ENCODE measurements around the gene SIPA1L3.

The SIPA1L3 gene

DNA sequence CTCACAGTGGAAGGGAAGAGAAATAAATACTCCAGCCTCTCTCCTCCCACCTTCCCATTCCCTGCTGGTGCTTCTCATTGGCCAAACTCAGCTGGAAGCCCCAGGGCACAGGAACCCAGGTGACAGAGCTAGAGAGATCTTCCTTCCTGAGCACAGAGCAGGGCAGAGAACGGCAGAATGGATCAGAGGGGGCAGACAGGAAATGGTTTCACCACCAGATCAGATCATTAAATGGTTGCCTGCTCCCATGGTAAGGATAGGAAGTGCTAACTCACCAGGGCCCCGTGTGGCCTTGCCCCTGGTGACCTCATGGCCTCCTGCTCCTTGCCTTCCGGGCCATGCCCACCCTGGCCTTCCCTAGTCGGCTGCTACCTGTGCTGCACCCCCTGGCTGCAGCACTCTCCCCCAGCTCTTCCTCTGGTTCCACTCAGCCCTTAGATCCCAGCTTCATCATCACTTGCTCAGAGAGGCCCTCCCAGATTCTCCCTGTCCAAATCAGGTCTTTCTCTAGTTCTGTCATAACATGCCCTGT is 208.3 kb downstream of the SIPA1L3 start:
- no peak for DNase-seq

DNA sequence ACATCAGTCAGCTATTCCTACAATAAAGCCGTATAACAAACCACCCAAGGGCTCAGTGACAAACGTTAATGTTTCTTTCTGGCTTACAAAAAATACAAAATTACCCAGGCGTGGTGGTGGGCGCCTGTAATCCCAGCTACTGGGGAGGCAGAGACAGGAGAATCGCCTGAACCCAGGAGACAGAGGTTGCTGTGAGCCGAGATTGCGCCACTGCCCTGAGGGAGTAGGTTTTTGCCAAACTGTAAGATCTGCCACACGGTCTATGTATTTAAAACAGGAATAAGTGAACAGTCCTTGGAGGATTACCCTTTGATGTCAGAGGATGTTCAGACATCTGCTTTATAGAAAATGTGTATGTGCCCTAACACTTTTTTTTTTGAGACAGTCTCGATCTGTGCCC is 211.2 kb downstream of the SIPA1L3 start:
- DNase-seq, result no peak

DNA sequence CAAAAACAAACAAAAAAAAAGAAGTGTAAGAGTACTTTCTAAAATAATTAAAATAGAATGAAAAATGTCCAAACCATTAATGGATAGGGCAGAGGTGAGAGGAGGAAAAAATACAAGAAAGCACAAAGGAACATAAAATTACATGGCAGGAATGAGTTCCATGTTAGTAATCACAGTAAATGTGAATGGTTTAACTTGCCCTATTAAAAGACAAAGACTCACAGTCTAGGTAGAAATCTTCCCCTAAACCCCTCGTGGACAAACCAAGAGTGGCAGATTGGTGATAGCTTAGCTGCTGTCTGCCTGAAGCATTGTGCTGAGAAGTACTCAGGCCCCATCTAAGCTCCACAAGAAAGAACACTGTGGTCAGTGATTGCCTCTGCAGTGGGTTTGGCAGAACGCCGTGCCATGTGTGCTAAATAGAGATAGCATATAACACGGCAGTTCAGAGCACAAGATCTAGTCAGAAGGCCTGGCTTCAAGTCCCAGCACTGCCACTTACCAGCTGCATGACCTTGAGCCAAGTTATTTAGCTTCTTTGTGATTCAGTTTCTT is 213.5 kb downstream of the SIPA1L3 start:
- DNase-seq, result no peak

- DNase-seq, result no peak
Observed at GRCh38 chr19:38122402-38123093, 215.5 kb downstream of the SIPA1L3 start.

DNA sequence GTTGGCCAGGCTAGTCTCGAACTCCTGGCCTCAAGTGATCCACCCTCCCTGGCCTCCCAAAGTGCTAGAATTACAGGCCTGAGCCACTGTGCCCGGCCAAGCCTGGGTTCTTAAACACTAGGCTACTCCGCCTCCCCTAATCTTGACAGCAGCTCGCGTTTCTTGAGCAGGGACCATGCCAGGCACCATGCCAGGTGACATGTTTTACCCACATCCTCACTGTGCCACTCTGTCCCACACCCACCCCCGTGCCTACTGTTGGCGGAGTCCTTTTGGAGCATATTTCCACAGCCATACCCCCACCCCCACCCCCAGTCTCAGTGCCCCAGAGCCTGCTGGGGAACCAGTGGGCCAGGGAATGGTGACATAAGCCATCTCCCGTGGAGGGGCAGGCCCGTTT is 218.2 kb downstream of the SIPA1L3 start:
- no peak for DNase-seq

DNA sequence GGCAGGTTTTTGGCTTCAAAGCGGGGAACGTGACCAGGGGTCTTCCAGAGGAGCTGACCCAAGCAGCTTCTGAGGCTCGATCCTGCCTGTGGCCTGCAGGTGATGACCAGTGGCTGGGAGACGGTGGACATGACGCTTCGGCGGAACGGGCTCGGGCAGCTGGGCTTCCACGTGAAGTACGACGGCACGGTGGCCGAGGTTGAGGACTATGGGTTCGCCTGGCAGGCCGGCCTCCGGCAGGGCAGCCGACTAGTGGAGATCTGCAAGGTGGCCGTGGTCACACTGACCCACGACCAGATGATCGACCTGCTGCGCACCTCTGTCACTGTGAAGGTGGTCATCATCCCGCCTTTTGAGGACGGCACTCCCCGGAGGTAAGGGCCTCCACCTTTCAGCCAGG is 223.4 kb downstream of the SIPA1L3 start:
- no peak for DNase-seq

GRCh38 chr19:38132781-38133180 is 225.8 kb downstream of the SIPA1L3 start:
- DNase-seq, result no peak

GRCh38 chr19:38133319-38133718 is 226.3 kb downstream of the SIPA1L3 start:
- DNase-seq, result peak; percentile 100

GRCh38 chr19:38134540-38135149 is 227.6 kb downstream of the SIPA1L3 start:
- DNase-seq, result no peak

GRCh38 chr19:38135150-38135998 is 228.4 kb downstream of the SIPA1L3 start:
- peak; percentile 50 for DNase-seq

GRCh38 chr19:38139122-38139521 is 232.1 kb downstream of the SIPA1L3 start:
- DNase-seq, result no peak

DNA sequence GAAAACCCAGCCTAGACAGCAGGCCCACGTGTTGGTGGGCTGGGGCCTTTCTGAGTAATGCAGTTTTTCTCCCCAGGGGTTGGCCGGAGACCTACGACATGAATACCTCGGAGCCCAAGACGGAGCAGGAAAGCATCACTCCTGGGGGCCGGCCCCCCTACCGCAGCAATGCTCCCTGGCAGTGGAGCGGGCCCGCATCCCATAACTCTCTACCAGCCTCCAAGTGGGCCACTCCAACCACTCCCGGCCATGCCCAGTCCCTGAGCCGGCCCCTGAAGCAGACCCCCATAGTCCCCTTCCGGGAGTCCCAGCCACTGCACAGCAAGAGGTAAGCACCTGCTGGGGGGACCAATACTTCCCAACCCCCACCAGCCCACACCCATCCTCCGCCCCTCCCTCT is 234.1 kb downstream of the SIPA1L3 start:
- DNase-seq, result no peak

DNA sequence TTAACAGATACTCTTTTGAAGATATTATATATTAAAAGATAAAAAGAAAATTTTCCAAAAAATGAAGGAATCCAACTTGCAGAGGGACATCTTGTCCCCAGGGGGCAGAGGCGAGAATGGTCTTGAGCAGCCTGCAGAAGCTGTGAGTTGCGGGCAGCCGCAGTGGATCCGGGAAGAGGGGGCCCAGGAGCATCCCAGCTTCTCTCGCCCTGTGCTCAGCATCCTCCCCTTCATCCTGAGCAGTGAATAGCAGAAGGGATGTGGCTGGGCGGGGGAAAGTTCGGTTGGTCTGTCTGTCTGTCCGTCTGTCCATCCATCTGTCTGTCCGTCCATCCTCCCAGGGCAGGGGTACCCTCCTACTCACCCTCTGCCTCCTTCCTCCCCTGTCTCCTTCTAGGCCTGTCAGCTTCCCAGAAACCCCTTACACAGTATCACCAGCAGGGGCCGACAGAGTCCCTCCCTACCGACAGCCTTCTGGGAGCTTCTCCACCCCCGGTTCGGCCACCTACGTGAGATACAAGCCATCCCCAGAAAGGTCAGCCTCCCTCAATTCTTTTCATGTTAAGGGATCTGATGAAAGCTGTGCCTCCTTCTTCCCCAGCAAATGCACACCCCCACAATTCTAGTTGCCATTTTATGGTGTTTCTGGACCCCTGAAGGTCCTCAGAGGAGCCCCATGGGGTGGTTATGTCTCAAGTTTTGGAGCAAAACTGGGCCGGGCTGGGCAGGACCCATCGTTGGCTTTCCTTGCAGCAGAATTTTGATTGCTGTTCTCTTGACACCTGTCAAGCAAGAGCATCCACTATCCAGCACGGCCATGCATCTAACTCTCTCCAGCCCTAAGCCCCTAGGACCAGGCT is 235.4 kb downstream of the SIPA1L3 start:
- peak; percentile 98 for DNase-seq

GRCh38 chr19:38143847-38144246 is 236.8 kb downstream of the SIPA1L3 start:
- no peak for DNase-seq

GRCh38 chr19:38144667-38145066 is 237.7 kb downstream of the SIPA1L3 start:
- DNase-seq, result peak; percentile 34

- no peak for DNase-seq
Observed at GRCh38 chr19:38145623-38146022, 238.6 kb downstream of the SIPA1L3 start.

GRCh38 chr19:38148337-38148736 is 241.3 kb downstream of the SIPA1L3 start:
- no peak for DNase-seq

GRCh38 chr19:38149661-38150061 is 242.7 kb downstream of the SIPA1L3 start:
- no peak for DNase-seq

DNA sequence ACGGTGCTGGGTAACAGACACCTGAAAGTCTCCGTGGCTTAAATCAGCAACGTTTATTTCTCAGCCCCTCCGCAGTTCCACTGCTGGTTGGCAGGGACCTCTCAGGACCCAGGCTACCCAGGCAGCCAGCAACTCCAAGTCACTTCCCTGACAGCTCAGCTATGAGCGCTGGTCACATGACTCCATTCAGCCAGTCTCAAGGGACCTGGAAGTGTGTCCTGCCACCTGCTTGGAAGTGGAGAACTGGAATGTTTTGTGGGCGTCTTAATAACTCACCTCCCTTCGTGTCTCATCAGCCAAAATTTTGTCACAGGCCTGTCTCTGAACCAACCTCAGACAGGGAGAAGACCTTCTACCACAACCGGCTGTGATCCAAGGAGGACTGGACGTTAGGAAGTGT is 244.2 kb downstream of the SIPA1L3 start:
- no peak for DNase-seq

DNA sequence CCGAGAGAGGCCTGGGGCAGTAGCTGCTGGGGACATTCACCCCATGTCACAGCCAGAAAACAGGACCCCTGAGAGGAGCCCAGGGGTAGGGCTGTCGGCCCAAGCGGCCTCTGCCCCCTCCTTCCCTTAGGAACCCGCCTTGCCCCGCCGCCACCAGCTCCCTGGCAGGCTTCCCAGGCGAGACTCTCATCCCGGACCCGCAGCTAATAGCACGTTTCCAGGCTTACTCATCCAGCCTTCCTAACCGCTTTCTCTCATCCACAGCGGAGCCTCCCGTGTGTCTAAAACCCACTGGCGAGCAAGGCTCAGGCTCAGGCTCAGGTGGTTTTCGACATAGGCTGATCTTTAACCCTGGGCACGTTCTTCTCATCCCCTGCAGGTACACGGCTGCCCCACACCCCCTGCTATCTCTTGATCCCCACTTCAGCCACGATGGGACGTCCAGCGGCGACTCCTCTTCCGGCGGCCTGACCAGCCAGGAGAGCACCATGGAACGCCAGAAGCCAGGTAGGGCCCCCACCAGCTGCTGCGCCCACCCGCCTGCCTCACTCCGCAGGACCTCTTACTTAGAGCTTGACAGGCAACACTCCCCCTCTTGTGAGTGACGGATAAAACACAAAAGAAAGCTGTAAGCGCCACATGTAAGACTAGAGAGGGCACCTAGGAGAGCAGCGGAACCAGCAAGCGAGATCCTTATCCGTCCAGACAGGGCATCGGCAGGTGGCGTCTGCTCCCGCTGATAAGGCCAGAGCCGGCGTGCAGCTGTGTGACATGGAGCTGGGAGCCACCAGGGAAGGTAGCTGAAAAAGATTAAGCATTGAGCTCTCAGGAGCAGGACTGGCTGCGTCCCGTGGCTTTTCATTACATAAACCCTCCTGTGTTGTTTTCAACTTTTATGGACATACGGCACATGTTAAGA is 245.7 kb downstream of the SIPA1L3 start:
- no peak for DNase-seq

DNA sequence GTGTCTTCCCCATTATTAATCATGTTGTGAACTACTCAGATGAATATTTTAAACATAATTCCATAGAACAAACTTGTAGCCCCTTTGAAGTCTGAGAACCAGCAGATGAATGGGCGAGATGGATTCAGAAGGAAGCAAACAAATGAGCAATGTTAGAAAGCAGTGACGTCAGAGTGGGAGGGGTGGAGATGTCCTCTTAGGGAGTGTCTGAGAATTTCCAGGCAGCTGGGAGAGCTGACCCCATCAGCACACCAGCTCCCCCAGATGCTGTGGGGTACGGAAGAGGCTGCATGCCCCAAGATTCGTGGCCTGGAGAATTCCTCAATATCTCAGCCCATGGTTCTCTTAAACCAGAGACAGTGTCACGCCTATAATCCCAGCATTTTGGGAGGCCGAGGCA is 248.4 kb downstream of the SIPA1L3 start:
- DNase-seq, result no peak

Data from NCI-H2227 treated with DMSO at 0.1 percent for 48 hours (cell line).